Cardiac muscle cell (in vitro differentiated cells and primary cell): Measurements from ENCODE around the gene SYNC. TPM values are rescaled to one million over a fixed set of nuclear protein-coding genes. Genes with fewer than 3 reads are reported as not detected.
"Not testable (repeated sequence)": the region's sequence is repeated elsewhere in the genome, so short reads cannot be mapped to it uniquely, and the experiment has no call there.

ENCODE experiments used
- DNase-seq, 2 donors: peaks; one replicate each; pipeline versions ENCODE4 v3.0.0 to v3.0.0-alpha.2; 2010 to 2017; ENCODE audit warnings: low read depth in 1 of 2, low spot score in 1 of 2
- H3K27ac ChIP-seq: fragments of 200-600 bp; sonication (generic); 2 replicates; pipeline ENCODE4 v1.5.1; 2016
- H3K27me3 ChIP-seq: fragments of 200-600 bp; sonication (generic); 2 replicates; pipeline ENCODE4 v1.6.0; 2016; ENCODE audit warnings: control low read depth
- H3K36me3 ChIP-seq: fragments of 200-600 bp; sonication (generic); 2 replicates; pipeline ENCODE4 v1.5.1; 2016; ENCODE audit warnings: control low read depth
- H3K4me1 ChIP-seq: fragments of 200-600 bp; sonication (generic); 2 replicates; pipeline ENCODE4 v1.8.1; 2017; ENCODE audit warnings: low read depth, mild to moderate bottlenecking, mixed run types
- H3K4me3 ChIP-seq: fragments of 200-600 bp; sonication (generic); 2 replicates; pipeline ENCODE4 v1.5.1; 2016; ENCODE audit warnings: mild to moderate bottlenecking
- H3K9me3 ChIP-seq: fragments of 200-600 bp; sonication (generic); 2 replicates; pipeline ENCODE4 v1.5.1; 2017; ENCODE audit warnings: low read depth, mild to moderate bottlenecking, control low read depth
- polyA plus RNA-seq: library from polyadenylated mRNA; unstranded; fragments of >200 nt; fragmentation: Nextera tagmentation; extraction: Ambion mirVana; gene quantifications from 2 replicates; pipeline ENCODE4 v1.2.1, GENCODE V29; 2016
- total RNA-seq: library from RNA; depleted of rRNA; stranded (reverse); fragments of >200 nt; gene quantifications from 2 replicates; pipeline ENCODE4 v1.2.3, GENCODE V29; 2016
- TF ChIP-seq, protein P1 (sequence below): IDR thresholded peaks from 2 replicates; pipeline ENCODE4 v1.5.1; 2012; ENCODE audit warnings: low read depth, mild to moderate bottlenecking, low read length

SYNC gene
- total and polyA plus RNA-seq, 2 experiments from 2014 or later = 1.2 to 4.5 TPM

DNA sequence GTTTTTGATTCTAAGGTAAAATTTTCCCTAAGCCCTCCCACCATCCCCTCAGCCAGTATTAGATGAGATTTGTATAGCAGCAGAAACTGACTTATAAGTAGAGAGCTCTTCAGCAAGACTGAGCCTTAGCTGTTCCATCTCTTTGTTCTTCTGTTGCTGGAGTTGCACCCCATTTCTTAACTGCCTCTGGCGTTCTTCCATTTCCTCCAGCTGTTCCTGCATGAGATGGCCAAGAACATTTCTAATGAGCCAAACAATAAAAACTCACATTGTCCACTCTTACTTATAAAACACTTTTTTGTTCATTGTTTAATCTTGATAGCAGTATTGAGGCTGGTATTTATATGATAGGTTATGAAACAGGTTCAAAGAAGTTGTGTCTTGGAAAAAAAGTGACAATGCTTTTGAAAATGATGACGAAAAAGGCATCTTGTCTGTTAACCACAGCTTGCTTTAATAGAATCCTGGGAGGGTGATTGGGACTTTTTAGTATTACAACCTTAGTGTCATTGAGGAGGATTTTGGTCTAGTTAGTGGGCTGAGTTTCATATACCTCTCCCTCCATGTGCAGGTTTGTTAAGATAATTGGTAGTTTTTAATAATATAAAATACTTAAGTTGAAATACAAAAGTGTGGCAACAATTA is 18.3 kb downstream of the SYNC start:
- TF ChIP-seq, protein P1, sequence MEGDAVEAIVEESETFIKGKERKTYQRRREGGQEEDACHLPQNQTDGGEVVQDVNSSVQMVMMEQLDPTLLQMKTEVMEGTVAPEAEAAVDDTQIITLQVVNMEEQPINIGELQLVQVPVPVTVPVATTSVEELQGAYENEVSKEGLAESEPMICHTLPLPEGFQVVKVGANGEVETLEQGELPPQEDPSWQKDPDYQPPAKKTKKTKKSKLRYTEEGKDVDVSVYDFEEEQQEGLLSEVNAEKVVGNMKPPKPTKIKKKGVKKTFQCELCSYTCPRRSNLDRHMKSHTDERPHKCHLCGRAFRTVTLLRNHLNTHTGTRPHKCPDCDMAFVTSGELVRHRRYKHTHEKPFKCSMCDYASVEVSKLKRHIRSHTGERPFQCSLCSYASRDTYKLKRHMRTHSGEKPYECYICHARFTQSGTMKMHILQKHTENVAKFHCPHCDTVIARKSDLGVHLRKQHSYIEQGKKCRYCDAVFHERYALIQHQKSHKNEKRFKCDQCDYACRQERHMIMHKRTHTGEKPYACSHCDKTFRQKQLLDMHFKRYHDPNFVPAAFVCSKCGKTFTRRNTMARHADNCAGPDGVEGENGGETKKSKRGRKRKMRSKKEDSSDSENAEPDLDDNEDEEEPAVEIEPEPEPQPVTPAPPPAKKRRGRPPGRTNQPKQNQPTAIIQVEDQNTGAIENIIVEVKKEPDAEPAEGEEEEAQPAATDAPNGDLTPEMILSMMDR = no peak
- Histone ChIP-seq H3K4me3 (no peak overlapping the region), H3K27me3 (no peaks in the 10 kb centered on the region), H3K36me3 (peaks cover 40% of the 10 kb centered on the region), H3K9me3 (no peaks in the 10 kb centered on the region), H3K4me1 (no peaks in the 10 kb centered on the region), H3K27ac (no peak overlapping the region)
- DNase-seq = peak in 1 of 2 donors; percentile 88

DNA sequence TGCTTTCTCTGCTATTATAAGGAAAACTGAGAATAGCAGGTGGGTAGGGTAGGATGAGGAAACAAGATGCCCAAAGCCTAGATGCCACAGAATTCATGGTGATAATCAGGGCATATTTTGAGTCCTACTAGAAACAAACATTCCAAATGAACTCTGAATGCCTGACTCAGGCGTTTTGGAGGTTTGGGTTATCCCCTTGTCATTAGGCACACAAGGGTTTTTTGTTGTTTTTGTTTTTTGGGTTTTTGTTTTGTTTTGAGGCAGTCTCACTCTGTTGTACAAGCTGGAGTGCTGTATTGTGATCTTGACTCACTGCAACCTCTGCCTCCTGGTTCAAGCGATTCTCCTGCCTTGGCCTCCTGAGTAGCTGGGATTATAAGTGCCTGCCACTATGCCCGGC is 19.2 kb downstream of the SYNC start:
- TF ChIP-seq, protein P1 = no peak
- Histone ChIP-seq H3K9me3 (no peaks in the 10 kb centered on the region), H3K36me3 (peaks cover 47% of the 10 kb centered on the region), H3K27me3 (no peaks in the 10 kb centered on the region), H3K27ac (no peak overlapping the region), H3K4me1 (no peaks in the 10 kb centered on the region), H3K4me3 (no peak overlapping the region)
- DNase-seq = no peak

DNA sequence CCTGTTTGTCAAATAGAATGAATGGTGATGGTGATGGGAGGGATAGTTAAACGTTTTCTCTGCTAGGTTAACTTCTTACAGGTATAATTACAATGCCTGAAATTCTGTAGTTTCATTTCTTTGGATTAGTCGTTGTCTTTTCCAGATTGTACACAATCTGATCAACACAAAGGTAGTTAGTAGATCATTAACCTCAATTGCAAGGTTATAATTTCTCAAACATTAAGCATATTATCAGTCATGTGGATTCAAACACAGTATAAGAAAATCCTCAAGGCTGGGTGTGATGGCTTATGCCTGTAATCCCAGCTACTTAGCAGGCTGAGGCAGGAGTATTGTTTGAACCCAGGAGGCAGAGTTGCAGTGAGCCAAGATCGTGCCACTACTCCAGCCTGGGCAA is 20.6 kb downstream of the SYNC start:
- Histone ChIP-seq H3K9me3 (no peaks in the 10 kb centered on the region), H3K4me1 (no peaks in the 10 kb centered on the region), H3K36me3 (peaks cover 55% of the 10 kb centered on the region), H3K27ac (no peak overlapping the region), H3K4me3 (no peak overlapping the region), H3K27me3 (no peaks in the 10 kb centered on the region)
- no peak for DNase-seq
- TF ChIP-seq, protein P1 = no peak

DNA sequence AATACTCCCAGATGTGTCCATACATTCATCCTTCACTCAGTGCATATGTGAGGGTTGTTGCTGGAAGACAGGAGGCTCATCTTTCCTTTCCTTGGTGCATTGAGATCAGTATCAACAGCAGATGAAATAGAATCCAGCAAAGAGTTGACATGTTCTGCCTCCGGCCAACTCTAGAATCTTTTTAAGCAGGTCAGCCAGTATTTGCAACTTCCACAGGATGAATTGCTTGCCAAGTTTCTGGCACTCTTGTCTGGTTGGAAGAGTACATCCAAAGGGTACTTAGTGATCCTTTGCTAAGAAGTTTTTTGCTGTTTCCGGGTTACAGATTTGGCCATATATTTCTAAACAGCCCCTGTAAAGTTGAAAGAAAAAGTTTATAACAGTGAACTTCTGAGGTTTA is 21.1 kb downstream of the SYNC start:
- no peaks in the 10 kb centered on the region for H3K27me3 ChIP-seq
- no peaks in the 10 kb centered on the region for H3K4me1 ChIP-seq
- DNase-seq = peak in 1 of 2 donors; percentile 64
- no peak overlapping the region for H3K4me3 ChIP-seq
- TF ChIP-seq, protein P1 = no peak
- H3K9me3 ChIP-seq = no peaks in the 10 kb centered on the region
- peaks cover 60% of the 10 kb centered on the region for H3K36me3 ChIP-seq
- H3K27ac ChIP-seq = no peak overlapping the region

DNA sequence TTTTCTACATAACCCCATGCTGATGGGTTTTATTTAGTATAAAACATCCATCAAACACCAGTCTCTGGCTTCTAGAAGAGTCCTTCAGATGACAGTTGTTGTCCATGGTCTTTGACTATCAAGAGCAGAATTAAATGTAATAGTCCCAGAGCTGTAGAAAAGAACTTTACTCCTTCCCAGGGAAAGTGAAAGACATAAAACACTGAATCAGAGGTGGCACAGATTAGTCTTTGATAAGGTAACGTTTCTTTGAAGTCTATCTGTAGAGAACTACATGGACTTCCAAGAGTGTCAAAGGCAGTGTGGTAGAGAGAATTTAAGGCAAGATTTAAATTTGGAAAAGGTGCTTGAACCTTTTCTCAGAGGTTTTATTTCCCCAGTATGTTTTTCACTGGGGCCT is 21.9 kb downstream of the SYNC start:
- no peak for DNase-seq
- Histone ChIP-seq H3K4me1 (no peaks in the 10 kb centered on the region), H3K27ac (no peak overlapping the region), H3K4me3 (no peak overlapping the region), H3K9me3 (no peaks in the 10 kb centered on the region), H3K36me3 (peaks cover 62% of the 10 kb centered on the region), H3K27me3 (no peaks in the 10 kb centered on the region)
- TF ChIP-seq, protein P1 = no peak

DNA sequence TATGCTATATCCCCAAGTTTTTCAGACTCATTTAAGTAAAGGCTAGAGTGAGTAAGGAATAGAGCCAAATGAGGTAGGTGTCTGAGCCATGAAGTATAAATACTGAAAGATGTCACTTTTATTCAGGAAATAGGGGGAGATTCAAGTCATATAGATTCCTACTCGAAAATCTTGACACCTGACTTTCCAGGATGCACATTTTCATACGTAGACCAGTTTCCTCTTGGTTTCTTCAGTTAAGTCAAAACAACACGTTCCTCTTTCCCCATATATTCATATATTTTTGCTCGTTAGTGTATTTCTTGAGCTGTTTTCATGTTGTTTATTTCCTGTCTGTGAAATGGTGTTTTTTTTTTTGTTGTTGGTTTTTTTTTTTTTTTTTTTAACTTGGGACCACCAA is 22.6 kb downstream of the SYNC start:
- H3K4me1 ChIP-seq = not testable (repeated sequence)
- H3K36me3 ChIP-seq = peaks cover 65% of the 10 kb centered on the region

More for the DNA sequence above, 22.6 kb downstream of the SYNC start:
- not testable (repeated sequence) for H3K27me3 ChIP-seq, H3K4me3 ChIP-seq, H3K9me3 ChIP-seq, DNase-seq, H3K27ac ChIP-seq
